ENCODE results near the gene MTX3. TPM values are rescaled to one million over a fixed set of nuclear protein-coding genes. Genes with fewer than 3 reads are reported as not detected.
A peak's percentile ranks its signal among the peaks of the same experiment; 100 is the strongest.

MTX3 gene
- total RNA-seq, 1 experiment from 2014 or later, result 22.7 TPM

DNA sequence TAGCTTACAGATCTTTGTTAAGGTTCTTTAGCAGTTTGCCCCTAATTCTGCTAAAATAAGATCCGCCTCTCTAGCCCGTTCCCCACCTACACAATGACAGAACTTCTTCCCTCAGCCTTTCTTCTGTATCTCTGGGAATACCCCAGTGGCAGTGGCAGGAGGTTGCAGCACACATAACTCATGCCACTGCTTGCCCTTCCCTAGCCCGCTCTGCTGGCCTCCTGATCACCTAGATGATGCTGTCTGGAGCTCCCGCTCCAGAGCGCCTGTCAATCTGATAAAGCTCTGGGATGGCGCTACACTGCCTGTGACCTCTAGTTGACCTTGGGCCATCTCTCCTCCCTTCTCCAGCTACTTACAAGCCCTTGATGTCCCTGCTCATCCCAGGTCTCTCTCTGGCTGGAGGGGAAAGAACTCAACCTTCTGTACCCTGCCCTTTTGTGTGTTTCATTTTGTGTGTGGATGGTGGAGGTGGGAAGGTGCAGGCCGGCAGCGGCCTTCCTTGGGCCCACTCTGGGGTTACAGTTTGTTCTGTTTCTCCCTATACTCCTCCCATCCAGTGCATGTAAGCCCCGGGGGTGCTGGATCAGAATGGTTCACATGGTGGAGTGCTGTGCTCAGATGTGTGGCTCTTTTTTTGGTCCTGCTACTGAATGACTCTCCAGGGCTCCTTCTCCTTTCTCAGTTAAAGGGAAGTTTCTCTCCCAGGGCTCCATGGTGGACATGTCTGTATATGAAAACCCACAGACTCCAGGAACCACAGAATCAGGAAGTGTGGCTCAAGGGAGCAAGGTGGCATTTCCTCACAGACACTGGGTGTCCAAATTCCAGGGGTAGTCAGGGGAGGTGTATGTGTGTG is 29.1 kb downstream of the MTX3 start:
- no peak for DNase-seq
- H3K36me3 Mint-ChIP-seq (ENCODE audit: insufficient read depth, unreplicated experiment), result no peaks in the 10 kb centered on the region
- H3K27me3 Mint-ChIP-seq (ENCODE audit: unreplicated experiment), result peaks cover 11% of the 10 kb centered on the region
- H3K27ac Mint-ChIP-seq (ENCODE audit: unreplicated experiment), result no peak overlapping the region
- H3K4me3 Mint-ChIP-seq (ENCODE audit: low read depth, unreplicated experiment), result no peak overlapping the region
- BruUV-seq (replicated peaks), result no TSS peak
- peaks cover 4% of the 10 kb centered on the region for H3K4me1 Mint-ChIP-seq (ENCODE audit: low read depth, unreplicated experiment)
- intact Hi-C loops (cut with micrococcal nuclease; ENCODE audit: unreplicated experiment), result no loop called here
- H3K9me3 Mint-ChIP-seq (ENCODE audit: low read depth, unreplicated experiment), result no peaks in the 10 kb centered on the region
- TF ChIP-seq, protein P1, sequence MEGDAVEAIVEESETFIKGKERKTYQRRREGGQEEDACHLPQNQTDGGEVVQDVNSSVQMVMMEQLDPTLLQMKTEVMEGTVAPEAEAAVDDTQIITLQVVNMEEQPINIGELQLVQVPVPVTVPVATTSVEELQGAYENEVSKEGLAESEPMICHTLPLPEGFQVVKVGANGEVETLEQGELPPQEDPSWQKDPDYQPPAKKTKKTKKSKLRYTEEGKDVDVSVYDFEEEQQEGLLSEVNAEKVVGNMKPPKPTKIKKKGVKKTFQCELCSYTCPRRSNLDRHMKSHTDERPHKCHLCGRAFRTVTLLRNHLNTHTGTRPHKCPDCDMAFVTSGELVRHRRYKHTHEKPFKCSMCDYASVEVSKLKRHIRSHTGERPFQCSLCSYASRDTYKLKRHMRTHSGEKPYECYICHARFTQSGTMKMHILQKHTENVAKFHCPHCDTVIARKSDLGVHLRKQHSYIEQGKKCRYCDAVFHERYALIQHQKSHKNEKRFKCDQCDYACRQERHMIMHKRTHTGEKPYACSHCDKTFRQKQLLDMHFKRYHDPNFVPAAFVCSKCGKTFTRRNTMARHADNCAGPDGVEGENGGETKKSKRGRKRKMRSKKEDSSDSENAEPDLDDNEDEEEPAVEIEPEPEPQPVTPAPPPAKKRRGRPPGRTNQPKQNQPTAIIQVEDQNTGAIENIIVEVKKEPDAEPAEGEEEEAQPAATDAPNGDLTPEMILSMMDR (IDR thresholded peaks at IDR 0.05; ENCODE audit: unreplicated experiment), result no peak
- CTCF ChIA-PET, result no interaction called here

DNA sequence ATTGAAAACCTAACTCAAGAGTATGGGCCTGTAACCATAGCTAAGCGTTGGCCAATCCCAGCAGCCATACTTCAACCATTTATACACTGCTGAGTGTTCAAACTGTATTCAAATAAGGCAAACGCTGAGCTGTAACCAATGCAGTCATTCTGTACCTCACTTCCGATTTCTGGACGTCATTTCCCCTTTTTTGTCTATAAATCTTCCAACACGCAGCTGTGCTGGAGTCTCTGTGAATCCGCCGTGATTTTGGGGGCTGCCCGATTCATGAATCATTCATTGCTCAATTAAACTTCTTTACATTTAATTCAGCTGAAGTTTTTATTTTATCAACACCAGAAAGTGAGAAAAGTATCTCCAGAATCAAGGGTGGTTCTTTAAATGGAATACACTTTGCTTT is 31.7 kb downstream of the MTX3 start:
- CTCF ChIA-PET, result no interaction called here
- Mint-ChIP-seq H3K27me3 (ENCODE audit: unreplicated experiment) (peaks cover 20% of the 10 kb centered on the region), H3K9me3 (ENCODE audit: low read depth, unreplicated experiment) (no peaks in the 10 kb centered on the region), H3K27ac (ENCODE audit: unreplicated experiment) (no peak overlapping the region), H3K36me3 (ENCODE audit: insufficient read depth, unreplicated experiment) (no peaks in the 10 kb centered on the region), H3K4me1 (ENCODE audit: low read depth, unreplicated experiment) (peaks cover 13% of the 10 kb centered on the region), H3K4me3 (ENCODE audit: low read depth, unreplicated experiment) (no peak overlapping the region)
- TF ChIP-seq, protein P1 (IDR thresholded peaks at IDR 0.05; ENCODE audit: unreplicated experiment), result no peak
- no TSS peak for BruUV-seq (replicated peaks)
- intact Hi-C loops (cut with micrococcal nuclease; ENCODE audit: unreplicated experiment), result no loop called here
- no peak for DNase-seq

DNA sequence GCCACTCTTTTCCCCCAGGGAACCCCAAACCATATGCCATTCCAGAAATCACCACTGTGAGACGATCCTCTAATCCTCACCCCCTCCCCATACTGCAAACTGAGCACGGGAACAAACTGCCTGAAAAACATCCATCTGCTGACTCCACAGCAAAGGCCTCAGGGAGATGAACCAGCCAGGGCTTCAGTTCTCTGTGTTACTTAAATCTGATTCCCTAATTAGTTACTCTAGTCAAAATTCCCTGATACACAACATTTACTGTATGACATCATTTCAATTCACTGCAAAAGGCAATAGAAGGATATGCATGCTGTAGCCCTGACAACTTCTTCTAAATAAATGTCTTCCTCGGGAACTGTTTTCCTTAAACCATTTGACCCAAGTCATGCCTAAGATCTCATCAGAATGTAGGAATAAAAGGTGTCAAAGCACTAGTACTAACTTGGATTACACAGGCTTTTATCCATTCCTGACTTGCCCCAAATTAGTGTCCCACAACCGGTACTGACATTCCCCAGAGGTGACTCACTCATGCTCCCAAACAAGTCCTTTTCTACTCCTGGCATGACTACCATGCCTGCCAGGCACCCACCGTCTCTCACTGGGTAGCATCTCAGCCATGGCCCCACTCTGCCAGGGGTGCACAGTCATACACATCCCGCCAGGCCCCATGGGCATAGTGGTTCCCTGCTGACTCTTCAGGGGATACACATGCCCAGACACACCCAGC is 35.0 kb downstream of the MTX3 start:
- intact Hi-C loops (cut with micrococcal nuclease; ENCODE audit: unreplicated experiment), result no loop called here
- TF ChIP-seq, protein P1 (IDR thresholded peaks at IDR 0.05; ENCODE audit: unreplicated experiment), result no peak
- Mint-ChIP-seq H3K27me3 (ENCODE audit: unreplicated experiment) (peaks cover 51% of the 10 kb centered on the region), H3K4me1 (ENCODE audit: low read depth, unreplicated experiment) (peaks cover 13% of the 10 kb centered on the region), H3K4me3 (ENCODE audit: low read depth, unreplicated experiment) (no peak overlapping the region), H3K27ac (ENCODE audit: unreplicated experiment) (no peak overlapping the region), H3K9me3 (ENCODE audit: low read depth, unreplicated experiment) (no peaks in the 10 kb centered on the region), H3K36me3 (ENCODE audit: insufficient read depth, unreplicated experiment) (no peaks in the 10 kb centered on the region)
- no TSS peak for BruUV-seq (replicated peaks)
- DNase-seq, result peak; percentile 42
- CTCF ChIA-PET, result no interaction called here

DNA sequence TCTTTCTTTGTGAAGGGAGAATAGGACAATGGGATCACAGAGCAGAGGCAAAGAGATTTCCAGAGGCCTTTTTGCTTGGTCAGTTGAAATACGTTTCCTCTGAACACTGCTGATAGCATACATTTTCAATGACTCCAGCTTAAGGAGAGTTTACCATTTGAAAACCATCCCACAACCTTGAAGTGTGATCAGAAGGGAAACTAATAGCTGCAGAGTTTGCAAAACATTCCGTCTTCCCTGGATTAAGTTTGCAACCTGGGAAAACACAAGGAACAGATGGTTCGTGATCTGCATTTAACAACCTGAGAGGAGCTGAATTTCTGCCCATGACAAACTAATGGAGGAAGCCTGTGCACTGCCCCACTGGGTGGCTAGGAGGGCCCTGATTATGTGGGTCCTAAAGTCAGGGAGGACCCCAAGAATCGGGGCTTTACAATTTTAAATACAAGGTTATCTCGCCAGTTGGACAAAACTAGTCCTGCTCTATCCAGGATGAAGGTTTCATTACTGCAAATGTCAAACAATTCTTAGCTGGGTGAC is 35.6 kb downstream of the MTX3 start:
- H3K27ac Mint-ChIP-seq (ENCODE audit: unreplicated experiment), result no peak overlapping the region
- H3K9me3 Mint-ChIP-seq (ENCODE audit: low read depth, unreplicated experiment), result no peaks in the 10 kb centered on the region
- no peaks in the 10 kb centered on the region for H3K36me3 Mint-ChIP-seq (ENCODE audit: insufficient read depth, unreplicated experiment)
- DNase-seq, result no peak
- peaks cover 13% of the 10 kb centered on the region for H3K4me1 Mint-ChIP-seq (ENCODE audit: low read depth, unreplicated experiment)
- H3K27me3 Mint-ChIP-seq (ENCODE audit: unreplicated experiment), result peaks cover 51% of the 10 kb centered on the region
- H3K4me3 Mint-ChIP-seq (ENCODE audit: low read depth, unreplicated experiment), result no peak overlapping the region
- intact Hi-C loops (cut with micrococcal nuclease; ENCODE audit: unreplicated experiment), result no loop called here
- no TSS peak for BruUV-seq (replicated peaks)
- TF ChIP-seq, protein P1 (IDR thresholded peaks at IDR 0.05; ENCODE audit: unreplicated experiment), result no peak
- CTCF ChIA-PET, result interaction anchor here (0.6 kb wide), 1 partner anchor 223 kb away, joined by 4 read pairs; no protein-coding TSS in a partner anchor

Measured in Calu3 (cell line).